ENCODE results near the gene DNM1. TPM values are rescaled to one million over a fixed set of nuclear protein-coding genes. Genes with fewer than 3 reads are reported as not detected.

DNM1 gene
- total RNA-seq, 1 donor from 2014 or later: 52.7 TPM

- no peak for ATAC-seq
- intact Hi-C loops (cut with DNase I): no loop called here
Measured at GRCh38 chr9:128201441-128202369, 1.5 kb upstream of the DNM1 start.

GRCh38 chr9:128202648-128203023 is 543 bp upstream of the DNM1 start:
- DNase-seq (ENCODE audit: low spot score) (no peak), ATAC-seq (no peak)
- intact Hi-C loops (cut with DNase I): no loop called here

More at GRCh38 chr9:128201441-128202369, 1.5 kb upstream of the DNM1 start:
- no peak for DNase-seq (ENCODE audit: low spot score)

DNA sequence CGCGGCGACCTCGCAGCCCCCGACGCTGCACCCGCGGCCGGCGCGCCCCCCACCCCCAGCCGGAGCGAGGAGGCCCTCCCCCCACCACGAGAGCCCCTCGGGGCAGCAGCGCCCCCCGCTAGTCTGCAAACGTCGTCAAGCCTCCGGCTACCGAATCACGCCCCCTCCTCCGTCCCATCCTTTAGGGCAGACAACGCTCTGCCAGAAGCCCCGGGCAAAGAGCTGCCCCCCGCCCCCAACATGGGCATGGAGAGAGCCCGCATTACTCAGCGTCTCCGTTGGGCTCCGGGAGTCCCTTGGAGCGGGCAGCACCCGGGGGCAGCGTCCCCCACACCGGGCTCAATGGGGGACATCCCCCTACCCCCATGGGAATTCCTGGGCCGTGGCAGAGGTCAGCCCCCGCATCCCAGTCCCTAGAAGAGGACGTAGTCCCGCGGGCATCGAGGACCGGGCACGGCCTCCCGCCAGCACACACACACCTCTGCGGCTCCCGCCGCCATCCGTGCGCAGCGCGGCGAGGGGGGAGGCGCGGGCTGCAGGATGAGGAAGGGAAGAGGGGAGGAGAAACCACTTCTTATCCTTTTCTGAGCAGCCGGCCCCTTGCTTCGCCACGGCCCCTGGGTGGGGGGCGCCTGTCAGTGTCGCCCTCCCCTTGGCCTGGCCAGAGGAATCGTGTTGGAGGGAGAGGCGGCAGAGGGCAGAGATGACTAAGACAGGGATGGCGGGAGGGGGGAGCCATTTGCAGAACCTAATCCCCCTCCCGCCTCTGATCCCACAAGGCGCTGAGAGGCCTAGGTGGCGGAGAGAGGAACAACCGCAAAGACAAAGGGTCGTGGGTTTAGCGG is 750 bp downstream of the DNM1 start:
- intact Hi-C loops (cut with DNase I): no loop called here
- peak; percentile 59 for ATAC-seq
- DNase-seq (ENCODE audit: low spot score): no peak

- no peak for DNase-seq (ENCODE audit: low spot score)
- intact Hi-C loops (cut with DNase I): no loop called here
- ATAC-seq: peak; percentile 5
Measured at GRCh38 chr9:128204858-128205257, 1.7 kb downstream of the DNM1 start.

GRCh38 chr9:128205296-128205944 is 2.2 kb downstream of the DNM1 start:
- intact Hi-C loops (cut with DNase I): no loop called here
- ATAC-seq: no peak

DNA sequence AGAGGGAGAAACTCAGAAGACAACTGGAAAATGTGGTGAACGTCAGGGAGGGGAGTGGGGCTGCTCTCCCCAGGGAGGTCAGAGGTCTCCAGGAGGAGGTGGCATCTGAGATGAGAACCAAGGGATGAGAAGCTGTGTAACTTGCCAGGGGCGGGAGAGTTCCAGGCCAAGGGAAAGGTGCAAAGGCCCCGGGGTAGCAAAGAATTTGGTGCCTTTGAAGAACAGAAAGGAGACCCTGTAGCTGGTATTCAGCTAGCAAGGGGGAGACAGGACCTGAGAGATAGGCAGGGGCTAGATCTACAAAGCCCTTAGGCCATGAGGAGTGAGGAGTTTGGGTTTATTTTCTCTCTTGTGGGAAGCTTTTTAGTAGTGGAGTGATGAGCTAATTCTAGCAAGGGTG is 3.3 kb downstream of the DNM1 start:
- intact Hi-C loops (cut with DNase I): no loop called here
- ATAC-seq (no peak), DNase-seq (ENCODE audit: low spot score) (no peak)

More at GRCh38 chr9:128205296-128205944, 2.2 kb downstream of the DNM1 start:
- DNase-seq (ENCODE audit: low spot score): no peak

DNA sequence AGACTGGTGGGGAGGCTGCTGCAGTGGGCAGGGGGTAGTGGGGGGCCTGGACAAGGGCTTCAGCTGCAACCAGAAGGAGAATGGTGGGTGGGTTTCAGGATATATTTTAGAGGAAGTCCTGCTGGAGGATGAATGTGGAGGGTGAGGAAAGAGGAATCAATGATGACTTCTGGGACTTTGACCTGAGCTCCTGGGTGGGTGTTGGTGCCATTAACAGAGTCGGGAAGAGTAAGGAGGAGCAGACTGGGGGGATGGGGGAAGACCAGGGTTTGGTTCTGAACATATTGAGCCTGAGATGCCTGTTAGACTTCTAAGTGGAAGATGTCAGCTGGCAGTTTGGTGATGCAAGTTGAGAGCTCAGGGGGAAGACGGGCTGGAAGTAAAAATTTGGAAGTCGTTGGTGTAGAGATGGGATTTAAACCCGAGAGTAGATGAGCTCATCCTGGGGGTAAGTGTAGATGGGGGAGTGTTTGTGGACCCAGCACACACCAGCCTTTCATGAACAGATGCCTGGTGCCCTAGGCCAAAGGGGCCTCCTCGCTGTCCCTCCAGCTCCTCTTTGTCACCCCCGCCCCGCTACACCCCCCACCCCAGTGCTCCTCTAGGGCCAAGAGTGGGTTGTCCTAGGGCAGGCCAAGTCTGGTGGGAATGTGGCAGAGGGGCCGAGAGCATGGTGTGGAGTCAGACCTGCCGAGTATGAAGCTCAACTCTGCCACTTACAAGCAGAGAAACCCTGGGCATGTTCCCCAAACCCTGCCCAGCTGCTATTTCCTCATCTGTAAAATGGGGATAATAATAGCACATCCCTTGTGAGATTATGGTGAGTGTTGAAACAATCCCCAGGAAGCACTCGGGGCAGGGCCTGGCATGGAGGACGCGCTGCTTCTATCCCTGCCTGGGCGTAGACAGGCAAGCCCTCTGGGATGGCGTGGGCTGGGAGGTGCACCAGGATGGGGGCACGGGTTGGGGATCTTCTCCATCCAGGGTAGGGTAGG is 4.0 kb downstream of the DNM1 start:
- intact Hi-C loops (cut with DNase I): no loop called here
- DNase-seq (ENCODE audit: low spot score) (no peak), ATAC-seq (no peak)

- no peak for ATAC-seq
- intact Hi-C loops (cut with DNase I): no loop called here
- DNase-seq (ENCODE audit: low spot score): no peak
Measured at GRCh38 chr9:128208386-128208785, 5.2 kb downstream of the DNM1 start.

GRCh38 chr9:128208946-128209669 is 5.9 kb downstream of the DNM1 start:
- DNase-seq (ENCODE audit: low spot score) (no peak), ATAC-seq (no peak)
- intact Hi-C loops (cut with DNase I): no loop called here

DNA sequence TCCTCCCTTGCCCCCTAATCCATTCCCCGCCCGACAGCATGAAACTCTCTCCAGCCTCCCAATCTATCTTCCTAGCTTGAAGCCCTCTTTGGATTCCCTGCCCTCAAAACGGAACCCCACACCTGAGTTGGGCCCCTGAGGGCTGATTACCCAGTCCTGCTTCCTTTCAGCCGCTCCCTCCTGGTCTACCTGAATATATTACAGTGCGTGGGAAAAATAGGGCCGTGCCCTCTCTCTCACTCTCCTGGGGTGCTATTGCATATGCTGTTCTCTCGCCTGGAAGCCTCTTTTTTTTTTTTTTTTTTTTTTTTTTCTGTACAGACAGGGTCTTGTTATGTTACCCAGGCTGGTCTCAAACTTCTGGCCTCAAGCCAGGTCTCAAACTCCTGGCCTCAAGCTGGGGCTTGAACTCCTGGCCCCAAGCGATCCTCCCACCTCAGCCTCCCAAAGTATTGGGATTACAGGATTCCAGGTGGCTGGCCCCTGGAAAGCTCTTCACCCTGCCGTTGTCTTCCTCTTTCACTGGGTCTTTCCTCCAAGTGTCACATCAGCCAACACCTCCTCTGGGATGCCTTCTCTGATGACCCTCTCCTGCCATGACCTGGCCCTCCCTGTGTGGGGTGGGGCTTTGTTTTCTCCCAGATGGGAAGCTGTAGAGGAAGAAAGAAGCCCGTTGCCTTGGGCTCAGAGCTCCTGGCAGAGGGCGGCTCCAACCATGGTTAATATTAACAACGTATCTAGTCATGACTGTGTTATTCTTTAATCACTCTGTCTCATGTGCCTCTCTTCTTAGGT is 8.2 kb downstream of the DNM1 start:
- intact Hi-C loops (cut with DNase I): no loop called here
- ATAC-seq (no peak), DNase-seq (ENCODE audit: low spot score) (no peak)

- intact Hi-C loops (cut with DNase I): no loop called here
- DNase-seq (ENCODE audit: low spot score): no peak
- no peak for ATAC-seq
Measured at GRCh38 chr9:128211981-128212281, 8.8 kb downstream of the DNM1 start.

- DNase-seq (ENCODE audit: low spot score): no peak
- ATAC-seq: peak; percentile 54
- intact Hi-C loops (cut with DNase I): no loop called here
Measured at GRCh38 chr9:128213746-128214497, 10.7 kb downstream of the DNM1 start.

- DNase-seq (ENCODE audit: low spot score) (no peak), ATAC-seq (peak; percentile 0)
- intact Hi-C loops (cut with DNase I): no loop called here
Measured at GRCh38 chr9:128214571-128215490, 11.7 kb downstream of the DNM1 start.

- DNase-seq (ENCODE audit: low spot score) (no peak), ATAC-seq (peak; percentile 61)
- intact Hi-C loops (cut with DNase I): no loop called here
Measured at GRCh38 chr9:128215491-128216409, 12.6 kb downstream of the DNM1 start.

All from sciatic nerve (tissue), 2 donors.